Panc1 (cell line): ENCODE measurements around the gene MAML1.

ENCODE experiments used
- CTCF ChIP-seq: fragments of 450-650 bp; IDR thresholded peaks from 2 replicates; pipeline ENCODE4 v1.5.1; 2017; ENCODE audit warnings: mild to moderate bottlenecking
- POLR2AphosphoS5 ChIP-seq: IDR thresholded peaks from 2 replicates; pipeline ENCODE4 v1.6.1; 2012; ENCODE audit warnings: mild to moderate bottlenecking, low read depth, low read length, moderate library complexity
- REST ChIP-seq, 2 experiments: IDR thresholded peaks; 2 replicates each; pipeline ENCODE4 v1.6.1; 2011 to 2012; ENCODE audit warnings: low read depth in 2 of 2, control low read depth in 1 of 2, low read length in 1 of 2, mild to moderate bottlenecking in 1 of 2, moderate library complexity in 1 of 2; ENCODE audit not compliant: insufficient read depth in 1 of 2
- SIN3A ChIP-seq: IDR thresholded peaks from 2 replicates; pipeline ENCODE4 v1.6.1; 2012; ENCODE audit warnings: low read depth, mild to moderate bottlenecking, low read length, moderate library complexity, borderline replicate concordance; ENCODE audit not compliant: insufficient read depth

GRCh38 chr5:179783128-179783527, 50.5 kb downstream of the MAML1 start:
- TF ChIP-seq CTCF (no peak), POLR2AphosphoS5 (no peak), REST (IDR thresholded peaks at IDR 0.05; ENCODE audit: insufficient read depth in 1 of 2, low read depth in 2 of 2, low read length in 1 of 2) (no peak), SIN3A (no peak)
